H1 (cell line): ENCODE measurements around the gene CSH1. TPM values are rescaled to one million over a fixed set of nuclear protein-coding genes. Genes with fewer than 3 reads are reported as not detected.

Source experiments
- NANOG ChIP-seq: IDR thresholded peaks from 2 replicates; pipeline ENCODE4 v1.6.1; 2011; ENCODE audit warnings: low read length, low read depth, mild to moderate bottlenecking, inconsistent platforms; ENCODE audit not compliant: insufficient read depth, poor library complexity, severe bottlenecking
- polyA plus RNA-seq, 7 experiments: library from polyadenylated mRNA; depleted of rRNA in 3 of 7; stranded (reverse) in 5 of 7; unstranded in 2 of 7; fragments of >200 nt in 5 of 7; fragments of 200-250 nt in 2 of 7; gene quantifications; 1 replicate in 5 of 7; 2 replicates in 1 of 7; 4 replicates in 1 of 7; pipeline versions ENCODE4 v1.2.1 to v1.2.3, GENCODE V29; 2011 to 2013; ENCODE audit warnings: missing spikeins in 2 of 7, mixed read lengths in 2 of 7
- total RNA-seq: library from RNA; stranded (reverse); fragmentation: NEBNext Ultra II Directional; extraction: Animal tissue kit (Norgen Biotek cat#: 25700); gene quantifications from 2 replicates; pipeline ENCODE4 v1.2.1, GENCODE V29; 2021

The CSH1 gene
- total and polyA plus RNA-seq, 2 of the 8 experiments (the other 6 are each of a cell fraction or from before 2014, with no cell fraction given) = 0.12 TPM; not detected in 1

GRCh38 chr17:63848834-63849689 is 47.3 kb downstream of the CSH1 start (continued):
- TF ChIP-seq NANOG = peak; percentile 40
